ENCODE results near the gene NPY.

GRCh38 chr7:24283554-24283896, 465 bp upstream of the NPY start:
- TF ChIP-seq, protein P1, sequence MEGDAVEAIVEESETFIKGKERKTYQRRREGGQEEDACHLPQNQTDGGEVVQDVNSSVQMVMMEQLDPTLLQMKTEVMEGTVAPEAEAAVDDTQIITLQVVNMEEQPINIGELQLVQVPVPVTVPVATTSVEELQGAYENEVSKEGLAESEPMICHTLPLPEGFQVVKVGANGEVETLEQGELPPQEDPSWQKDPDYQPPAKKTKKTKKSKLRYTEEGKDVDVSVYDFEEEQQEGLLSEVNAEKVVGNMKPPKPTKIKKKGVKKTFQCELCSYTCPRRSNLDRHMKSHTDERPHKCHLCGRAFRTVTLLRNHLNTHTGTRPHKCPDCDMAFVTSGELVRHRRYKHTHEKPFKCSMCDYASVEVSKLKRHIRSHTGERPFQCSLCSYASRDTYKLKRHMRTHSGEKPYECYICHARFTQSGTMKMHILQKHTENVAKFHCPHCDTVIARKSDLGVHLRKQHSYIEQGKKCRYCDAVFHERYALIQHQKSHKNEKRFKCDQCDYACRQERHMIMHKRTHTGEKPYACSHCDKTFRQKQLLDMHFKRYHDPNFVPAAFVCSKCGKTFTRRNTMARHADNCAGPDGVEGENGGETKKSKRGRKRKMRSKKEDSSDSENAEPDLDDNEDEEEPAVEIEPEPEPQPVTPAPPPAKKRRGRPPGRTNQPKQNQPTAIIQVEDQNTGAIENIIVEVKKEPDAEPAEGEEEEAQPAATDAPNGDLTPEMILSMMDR (IDR thresholded peaks at IDR 0.05; ENCODE audit: low read depth, low read length) = no peak
- no peak for TF ChIP-seq POLR2A (IDR thresholded peaks at IDR 0.05; ENCODE audit: extremely low read depth, insufficient read length)
